ENCODE results near the gene PRDX3. TPM values are rescaled to one million over a fixed set of nuclear protein-coding genes. Genes with fewer than 3 reads are reported as not detected.

The PRDX3 gene
- total and polyA plus RNA-seq, 4 donors = 176 to 307 (median 258) TPM

DNA sequence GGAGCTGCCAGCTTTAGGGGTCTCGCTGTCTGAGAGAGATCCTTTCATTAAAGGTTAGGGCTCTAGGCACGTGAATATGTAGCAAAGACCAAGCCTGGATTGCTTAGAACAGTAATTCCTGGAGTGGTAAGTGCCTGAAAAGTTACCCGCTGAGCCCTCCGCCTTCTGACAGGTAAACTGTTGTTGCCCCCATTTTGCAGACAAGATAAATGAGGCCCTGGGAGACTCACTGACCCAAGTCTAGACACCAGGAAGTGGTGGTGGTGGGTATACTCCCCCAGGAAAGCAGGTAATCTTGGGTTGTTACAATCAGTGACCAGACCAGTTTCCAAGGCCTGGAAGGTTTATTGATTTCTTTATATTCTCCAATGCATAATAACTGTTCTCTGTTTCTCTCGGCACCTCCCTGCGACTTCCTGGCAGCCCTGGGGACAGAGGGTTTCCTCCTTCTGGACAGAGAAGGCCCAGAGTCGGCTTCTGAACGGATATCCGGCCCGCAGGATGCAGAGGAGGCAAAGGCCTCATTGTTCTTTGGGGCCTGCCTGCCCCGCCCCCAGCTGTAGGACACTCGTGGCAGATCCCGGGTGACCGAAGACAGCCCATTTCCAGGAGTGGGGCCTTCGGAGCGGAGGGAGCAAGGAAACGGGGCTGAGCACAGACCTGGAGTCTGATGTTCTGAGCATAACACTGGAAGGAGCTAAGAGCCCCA, 27.4 kb upstream of the PRDX3 start:
- Histone ChIP-seq H3K9me3 (ENCODE audit: control insufficient read depth in 4 of 4, low read length in 3 of 4) (no peaks in the 10 kb centered on the region), H3K4me3 (ENCODE audit: low read depth in 1 of 3, low read length in 3 of 3) (peak overlapping the region; percentile 46 to 89 (median 54)), H3K36me3 (ENCODE audit: control insufficient read depth in 4 of 4, insufficient read depth in 3 of 4, low read depth in 1 of 4, low read length in 3 of 4) (no peaks in the 10 kb centered on the region), H3K27ac (ENCODE audit: low read depth in 1 of 2, low read length in 2 of 2) (peak overlapping the region; percentile 92 to 95), H3K9ac (ENCODE audit: low read depth in 1 of 2, low read length in 2 of 2) (peak overlapping the region; percentile 68 to 69), H3K4me1 (ENCODE audit: control insufficient read depth in 4 of 4, insufficient read depth in 4 of 4, low read length in 3 of 4) (peaks cover 0 to 30% (median 22%) of the 10 kb centered on the region in 4 donors), H3K27me3 (ENCODE audit: control insufficient read depth in 4 of 4, insufficient read depth in 4 of 4, low read length in 3 of 4) (no peaks in the 10 kb centered on the region)
- 33% methylated on average over 17 of the region's 17 CpGs for WGBS
- peak; percentile 72 to 80 for TF ChIP-seq GABPA (IDR thresholded peaks at IDR 0.05 in 1 of 2, conservative IDR thresholded peaks at IDR 0.05 in 1 of 2)
- no peak for TF ChIP-seq HNF4A (conservative IDR thresholded peaks at IDR 0.05)
- TF ChIP-seq JUND (IDR thresholded peaks at IDR 0.05) = no peak
- peak in 1 of 2 donors; percentile 8 for TF ChIP-seq RAD21 (IDR thresholded peaks at IDR 0.05)
- TF ChIP-seq SP1 (IDR thresholded peaks at IDR 0.05) = peak; percentile 63
- no peak for TF ChIP-seq YY1 (IDR thresholded peaks at IDR 0.05)
- TF ChIP-seq NR2F2 (IDR thresholded peaks at IDR 0.05) = peak; percentile 83
- TF ChIP-seq FOXA2 (IDR thresholded peaks at IDR 0.05) = no peak
- DNase-seq (ENCODE audit: low spot score) = peak; percentile 50

DNA sequence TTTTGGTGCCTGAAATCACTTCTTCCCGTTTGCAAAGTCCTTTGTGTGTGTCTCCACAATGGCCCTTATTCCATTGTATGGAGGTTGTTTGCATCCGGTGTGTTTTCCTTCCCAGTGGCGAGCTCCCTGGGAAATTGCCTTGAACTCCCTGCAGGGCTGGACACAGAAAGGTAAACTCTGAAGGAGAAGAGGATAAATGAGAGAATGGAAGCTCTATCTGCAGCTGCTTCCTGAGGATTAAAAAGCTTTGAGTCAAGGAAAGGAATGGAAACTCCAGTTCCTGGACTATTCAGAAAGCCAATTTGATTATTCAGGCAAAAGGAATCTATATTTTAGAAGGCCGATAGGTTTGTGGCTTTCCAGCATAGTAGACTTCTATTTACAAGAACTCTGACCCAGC, 24.4 kb upstream of the PRDX3 start:
- H3K4me1 ChIP-seq (ENCODE audit: control insufficient read depth in 4 of 4, insufficient read depth in 4 of 4, low read length in 3 of 4) = peaks cover 0 to 13% (median 10%) of the 10 kb centered on the region in 4 donors
- no peak overlapping the region for H3K4me3 ChIP-seq (ENCODE audit: low read depth in 1 of 3, low read length in 3 of 3)
- no peaks in the 10 kb centered on the region for H3K36me3 ChIP-seq (ENCODE audit: control insufficient read depth in 4 of 4, insufficient read depth in 3 of 4, low read depth in 1 of 4, low read length in 3 of 4)
- H3K9ac ChIP-seq (ENCODE audit: low read depth in 1 of 2, low read length in 2 of 2) = no peak overlapping the region
- 63% methylated on average over 4 of the region's 4 CpGs for WGBS
- TF ChIP-seq EGR1 (IDR thresholded peaks at IDR 0.05; ENCODE audit: low read depth in 2 of 2) (no peak), HNF4G (IDR thresholded peaks at IDR 0.05) (no peak), NR2F2 (IDR thresholded peaks at IDR 0.05) (no peak), FOXA2 (IDR thresholded peaks at IDR 0.05) (no peak), JUND (IDR thresholded peaks at IDR 0.05) (no peak), YY1 (IDR thresholded peaks at IDR 0.05) (no peak), SP1 (IDR thresholded peaks at IDR 0.05) (no peak), RAD21 (IDR thresholded peaks at IDR 0.05) (no peak), TAF1 (conservative IDR thresholded peaks at IDR 0.05) (no peak), GABPA (IDR thresholded peaks at IDR 0.05 in 1 of 2, conservative IDR thresholded peaks at IDR 0.05 in 1 of 2) (no peak), RXRA (IDR thresholded peaks at IDR 0.05) (no peak)
- TF ChIP-seq, protein P1, sequence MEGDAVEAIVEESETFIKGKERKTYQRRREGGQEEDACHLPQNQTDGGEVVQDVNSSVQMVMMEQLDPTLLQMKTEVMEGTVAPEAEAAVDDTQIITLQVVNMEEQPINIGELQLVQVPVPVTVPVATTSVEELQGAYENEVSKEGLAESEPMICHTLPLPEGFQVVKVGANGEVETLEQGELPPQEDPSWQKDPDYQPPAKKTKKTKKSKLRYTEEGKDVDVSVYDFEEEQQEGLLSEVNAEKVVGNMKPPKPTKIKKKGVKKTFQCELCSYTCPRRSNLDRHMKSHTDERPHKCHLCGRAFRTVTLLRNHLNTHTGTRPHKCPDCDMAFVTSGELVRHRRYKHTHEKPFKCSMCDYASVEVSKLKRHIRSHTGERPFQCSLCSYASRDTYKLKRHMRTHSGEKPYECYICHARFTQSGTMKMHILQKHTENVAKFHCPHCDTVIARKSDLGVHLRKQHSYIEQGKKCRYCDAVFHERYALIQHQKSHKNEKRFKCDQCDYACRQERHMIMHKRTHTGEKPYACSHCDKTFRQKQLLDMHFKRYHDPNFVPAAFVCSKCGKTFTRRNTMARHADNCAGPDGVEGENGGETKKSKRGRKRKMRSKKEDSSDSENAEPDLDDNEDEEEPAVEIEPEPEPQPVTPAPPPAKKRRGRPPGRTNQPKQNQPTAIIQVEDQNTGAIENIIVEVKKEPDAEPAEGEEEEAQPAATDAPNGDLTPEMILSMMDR (IDR thresholded peaks at IDR 0.05; ENCODE audit: low read depth, low read length, missing input control) = no peak
- TF ChIP-seq, protein P2, sequence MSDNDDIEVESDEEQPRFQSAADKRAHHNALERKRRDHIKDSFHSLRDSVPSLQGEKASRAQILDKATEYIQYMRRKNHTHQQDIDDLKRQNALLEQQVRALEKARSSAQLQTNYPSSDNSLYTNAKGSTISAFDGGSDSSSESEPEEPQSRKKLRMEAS (IDR thresholded peaks at IDR 0.05) = no peak
- TF ChIP-seq, protein P3, sequence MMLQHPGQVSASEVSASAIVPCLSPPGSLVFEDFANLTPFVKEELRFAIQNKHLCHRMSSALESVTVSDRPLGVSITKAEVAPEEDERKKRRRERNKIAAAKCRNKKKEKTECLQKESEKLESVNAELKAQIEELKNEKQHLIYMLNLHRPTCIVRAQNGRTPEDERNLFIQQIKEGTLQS (IDR thresholded peaks at IDR 0.05) = no peak
- TF ChIP-seq, protein P4, sequence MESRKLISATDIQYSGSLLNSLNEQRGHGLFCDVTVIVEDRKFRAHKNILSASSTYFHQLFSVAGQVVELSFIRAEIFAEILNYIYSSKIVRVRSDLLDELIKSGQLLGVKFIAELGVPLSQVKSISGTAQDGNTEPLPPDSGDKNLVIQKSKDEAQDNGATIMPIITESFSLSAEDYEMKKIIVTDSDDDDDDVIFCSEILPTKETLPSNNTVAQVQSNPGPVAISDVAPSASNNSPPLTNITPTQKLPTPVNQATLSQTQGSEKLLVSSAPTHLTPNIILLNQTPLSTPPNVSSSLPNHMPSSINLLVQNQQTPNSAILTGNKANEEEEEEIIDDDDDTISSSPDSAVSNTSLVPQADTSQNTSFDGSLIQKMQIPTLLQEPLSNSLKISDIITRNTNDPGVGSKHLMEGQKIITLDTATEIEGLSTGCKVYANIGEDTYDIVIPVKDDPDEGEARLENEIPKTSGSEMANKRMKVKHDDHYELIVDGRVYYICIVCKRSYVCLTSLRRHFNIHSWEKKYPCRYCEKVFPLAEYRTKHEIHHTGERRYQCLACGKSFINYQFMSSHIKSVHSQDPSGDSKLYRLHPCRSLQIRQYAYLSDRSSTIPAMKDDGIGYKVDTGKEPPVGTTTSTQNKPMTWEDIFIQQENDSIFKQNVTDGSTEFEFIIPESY (IDR thresholded peaks at IDR 0.05) = no peak
- TF ChIP-seq, protein P5, sequence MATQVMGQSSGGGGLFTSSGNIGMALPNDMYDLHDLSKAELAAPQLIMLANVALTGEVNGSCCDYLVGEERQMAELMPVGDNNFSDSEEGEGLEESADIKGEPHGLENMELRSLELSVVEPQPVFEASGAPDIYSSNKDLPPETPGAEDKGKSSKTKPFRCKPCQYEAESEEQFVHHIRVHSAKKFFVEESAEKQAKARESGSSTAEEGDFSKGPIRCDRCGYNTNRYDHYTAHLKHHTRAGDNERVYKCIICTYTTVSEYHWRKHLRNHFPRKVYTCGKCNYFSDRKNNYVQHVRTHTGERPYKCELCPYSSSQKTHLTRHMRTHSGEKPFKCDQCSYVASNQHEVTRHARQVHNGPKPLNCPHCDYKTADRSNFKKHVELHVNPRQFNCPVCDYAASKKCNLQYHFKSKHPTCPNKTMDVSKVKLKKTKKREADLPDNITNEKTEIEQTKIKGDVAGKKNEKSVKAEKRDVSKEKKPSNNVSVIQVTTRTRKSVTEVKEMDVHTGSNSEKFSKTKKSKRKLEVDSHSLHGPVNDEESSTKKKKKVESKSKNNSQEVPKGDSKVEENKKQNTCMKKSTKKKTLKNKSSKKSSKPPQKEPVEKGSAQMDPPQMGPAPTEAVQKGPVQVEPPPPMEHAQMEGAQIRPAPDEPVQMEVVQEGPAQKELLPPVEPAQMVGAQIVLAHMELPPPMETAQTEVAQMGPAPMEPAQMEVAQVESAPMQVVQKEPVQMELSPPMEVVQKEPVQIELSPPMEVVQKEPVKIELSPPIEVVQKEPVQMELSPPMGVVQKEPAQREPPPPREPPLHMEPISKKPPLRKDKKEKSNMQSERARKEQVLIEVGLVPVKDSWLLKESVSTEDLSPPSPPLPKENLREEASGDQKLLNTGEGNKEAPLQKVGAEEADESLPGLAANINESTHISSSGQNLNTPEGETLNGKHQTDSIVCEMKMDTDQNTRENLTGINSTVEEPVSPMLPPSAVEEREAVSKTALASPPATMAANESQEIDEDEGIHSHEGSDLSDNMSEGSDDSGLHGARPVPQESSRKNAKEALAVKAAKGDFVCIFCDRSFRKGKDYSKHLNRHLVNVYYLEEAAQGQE (IDR thresholded peaks at IDR 0.05) = no peak
- no peaks in the 10 kb centered on the region for H3K27me3 ChIP-seq (ENCODE audit: control insufficient read depth in 4 of 4, insufficient read depth in 4 of 4, low read length in 3 of 4)
- no peak overlapping the region for H3K27ac ChIP-seq (ENCODE audit: low read depth in 1 of 2, low read length in 2 of 2)
- no peak for DNase-seq (ENCODE audit: low spot score)
- no peaks in the 10 kb centered on the region for H3K9me3 ChIP-seq (ENCODE audit: control insufficient read depth in 4 of 4, low read length in 3 of 4)
